ENCODE results near the gene PPP1R15A. TPM values are rescaled to one million over a fixed set of nuclear protein-coding genes. Genes with fewer than 3 reads are reported as not detected.
A peak's percentile ranks its signal among the peaks of the same experiment; 100 is the strongest.

PPP1R15A gene
- total RNA-seq, 4 donors from 2014 or later = 53.9 to 70.0 (median 60.9) TPM

DNA sequence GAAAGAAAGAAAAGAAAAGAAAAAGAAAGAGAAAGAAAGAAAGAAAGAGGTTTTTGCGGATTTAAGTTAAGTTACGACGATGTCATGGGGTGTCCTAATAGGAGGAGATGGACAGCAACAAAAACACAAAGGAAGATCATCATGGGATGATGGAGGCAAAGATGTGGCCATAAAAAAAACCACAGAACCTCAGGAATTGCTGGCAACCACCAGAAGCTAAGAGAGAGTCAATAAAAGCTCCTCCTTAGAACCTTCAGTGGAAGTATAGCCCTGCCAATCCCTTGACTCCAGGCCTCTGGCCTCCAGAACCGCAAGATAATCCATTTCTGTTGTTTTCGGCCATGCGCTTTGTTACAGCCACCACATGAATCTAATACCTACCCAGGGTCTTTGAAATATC, 15.3 kb upstream of the PPP1R15A start:
- no peak overlapping the region for H3K27ac ChIP-seq
- WGBS, 2 donors (ENCODE audit: low coverage in 1 of 2) = 85 to 96% methylated on average over 2 to 5 of the region's 6 CpGs
- peaks cover 0 to 36% of the 10 kb centered on the region in 2 donors for H3K36me3 ChIP-seq
- H3K9me3 ChIP-seq = no peaks in the 10 kb centered on the region
- H3K27me3 ChIP-seq = no peaks in the 10 kb centered on the region
- no peak overlapping the region for H3K4me3 ChIP-seq
- H3K4me1 ChIP-seq = no peaks in the 10 kb centered on the region
- TF ChIP-seq POLR2A (IDR thresholded peaks at IDR 0.05) (no peak), POLR2AphosphoS5 (IDR thresholded peaks at IDR 0.05) (no peak), EP300 (IDR thresholded peaks at IDR 0.05) (no peak)
- TF ChIP-seq, protein P1, sequence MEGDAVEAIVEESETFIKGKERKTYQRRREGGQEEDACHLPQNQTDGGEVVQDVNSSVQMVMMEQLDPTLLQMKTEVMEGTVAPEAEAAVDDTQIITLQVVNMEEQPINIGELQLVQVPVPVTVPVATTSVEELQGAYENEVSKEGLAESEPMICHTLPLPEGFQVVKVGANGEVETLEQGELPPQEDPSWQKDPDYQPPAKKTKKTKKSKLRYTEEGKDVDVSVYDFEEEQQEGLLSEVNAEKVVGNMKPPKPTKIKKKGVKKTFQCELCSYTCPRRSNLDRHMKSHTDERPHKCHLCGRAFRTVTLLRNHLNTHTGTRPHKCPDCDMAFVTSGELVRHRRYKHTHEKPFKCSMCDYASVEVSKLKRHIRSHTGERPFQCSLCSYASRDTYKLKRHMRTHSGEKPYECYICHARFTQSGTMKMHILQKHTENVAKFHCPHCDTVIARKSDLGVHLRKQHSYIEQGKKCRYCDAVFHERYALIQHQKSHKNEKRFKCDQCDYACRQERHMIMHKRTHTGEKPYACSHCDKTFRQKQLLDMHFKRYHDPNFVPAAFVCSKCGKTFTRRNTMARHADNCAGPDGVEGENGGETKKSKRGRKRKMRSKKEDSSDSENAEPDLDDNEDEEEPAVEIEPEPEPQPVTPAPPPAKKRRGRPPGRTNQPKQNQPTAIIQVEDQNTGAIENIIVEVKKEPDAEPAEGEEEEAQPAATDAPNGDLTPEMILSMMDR (IDR thresholded peaks at IDR 0.05) = no peak
- ATAC-seq = no peak

DNA sequence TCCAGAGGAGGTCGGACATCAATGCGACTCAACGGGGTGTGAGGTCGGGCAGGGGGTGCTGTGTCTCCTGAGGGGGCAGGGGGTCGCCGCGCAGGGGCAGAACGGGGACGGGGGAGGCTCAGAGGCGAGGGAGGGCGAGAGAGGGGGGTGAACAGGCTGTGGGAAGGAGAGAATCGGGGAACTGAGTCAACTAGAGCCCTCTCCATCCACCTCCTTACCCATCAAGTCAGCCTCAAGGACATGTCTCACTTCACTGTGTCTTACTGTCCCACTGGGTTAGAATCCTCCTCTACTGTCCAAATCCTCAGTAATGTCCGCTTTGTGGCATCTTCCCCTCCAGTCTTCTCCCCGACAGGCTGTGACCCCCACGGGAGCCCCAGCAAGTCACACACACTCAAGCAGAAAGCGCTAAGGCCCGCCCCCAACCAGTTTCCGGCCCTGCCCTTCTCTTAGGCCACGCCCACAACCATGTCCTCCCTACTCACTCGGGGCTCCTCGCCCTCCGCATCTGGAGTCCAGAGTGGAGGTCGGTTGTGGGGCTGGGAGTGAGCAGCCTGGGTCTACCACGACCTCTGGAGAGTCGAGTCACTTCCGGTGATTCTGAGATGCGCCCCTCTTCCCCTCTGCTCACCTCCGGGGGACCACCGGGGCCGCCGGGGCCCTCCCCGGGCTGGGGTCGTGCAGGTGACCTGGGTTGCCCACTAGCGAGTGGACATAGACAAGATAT, 13.1 kb upstream of the PPP1R15A start:
- H3K27ac ChIP-seq = no peak overlapping the region
- no peak overlapping the region for H3K4me3 ChIP-seq
- H3K27me3 ChIP-seq = no peaks in the 10 kb centered on the region
- H3K36me3 ChIP-seq = peaks cover 0 to 28% of the 10 kb centered on the region in 2 donors
- WGBS, 2 donors (ENCODE audit: low coverage in 1 of 2) = 30 to 49% methylated on average over 2 to 9 of the region's 34 CpGs
- TF ChIP-seq EP300 (IDR thresholded peaks at IDR 0.05) = no peak
- TF ChIP-seq POLR2AphosphoS5 (IDR thresholded peaks at IDR 0.05) = no peak
- TF ChIP-seq POLR2A (IDR thresholded peaks at IDR 0.05) = no peak
- TF ChIP-seq, protein P1 (IDR thresholded peaks at IDR 0.05) = no peak
- no peaks in the 10 kb centered on the region for H3K4me1 ChIP-seq
- H3K9me3 ChIP-seq = no peaks in the 10 kb centered on the region
- ATAC-seq = no peak

DNA sequence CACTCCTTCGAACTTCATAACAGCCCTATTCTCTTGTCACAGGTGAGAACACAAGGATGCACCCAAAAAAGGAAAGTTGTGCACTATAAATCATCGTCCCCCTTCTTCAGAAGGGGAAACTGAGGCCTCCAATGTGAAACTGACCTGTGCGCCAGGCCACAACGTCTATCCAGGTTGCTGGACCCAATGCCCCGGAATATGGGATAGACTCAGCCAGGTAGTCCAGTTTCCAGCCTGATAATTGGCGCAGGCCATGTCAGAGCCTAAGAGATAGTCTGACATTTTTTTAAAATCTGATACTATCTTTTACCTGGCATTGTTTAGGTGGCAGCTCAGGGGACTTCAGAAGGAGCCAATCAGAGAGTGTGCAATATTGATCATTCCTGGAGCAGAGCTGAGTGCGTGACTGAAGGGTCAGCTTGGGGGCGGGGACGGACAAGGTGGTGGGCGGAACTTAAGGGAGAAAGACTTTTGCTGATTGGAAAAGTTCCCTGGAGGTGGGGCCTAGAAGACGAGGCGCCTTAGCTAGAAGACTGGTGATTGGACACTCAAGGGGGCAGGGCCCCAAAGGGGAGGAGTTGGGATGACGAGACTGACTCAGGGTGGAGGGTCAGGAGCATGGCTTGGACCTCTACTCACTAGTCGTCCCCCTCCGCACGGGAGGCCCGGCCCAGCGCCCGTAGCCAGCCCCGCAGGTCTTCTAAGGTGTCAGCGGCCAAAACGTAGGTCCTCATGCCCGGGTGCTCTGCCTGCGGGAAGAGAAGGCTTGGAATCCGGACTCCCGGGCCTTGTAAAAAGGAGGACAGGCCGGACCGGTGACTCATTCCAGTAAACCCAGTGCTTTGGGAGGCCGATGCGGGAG, 12.3 kb upstream of the PPP1R15A start:
- H3K4me3 ChIP-seq = no peak overlapping the region
- no peaks in the 10 kb centered on the region for H3K27me3 ChIP-seq
- peaks cover 0 to 36% of the 10 kb centered on the region in 2 donors for H3K36me3 ChIP-seq
- WGBS, 2 donors (ENCODE audit: low coverage in 1 of 2) = 84 to 89% methylated on average over 6 to 20 of the region's 30 CpGs
- no peak overlapping the region for H3K27ac ChIP-seq
- H3K9me3 ChIP-seq = no peaks in the 10 kb centered on the region
- TF ChIP-seq EP300 (IDR thresholded peaks at IDR 0.05) (no peak), POLR2AphosphoS5 (IDR thresholded peaks at IDR 0.05) (no peak), POLR2A (IDR thresholded peaks at IDR 0.05) (no peak)
- TF ChIP-seq, protein P1 (IDR thresholded peaks at IDR 0.05) = no peak
- no peaks in the 10 kb centered on the region for H3K4me1 ChIP-seq
- peak; percentile 34 for ATAC-seq

GRCh38 chr19:48861313-48861712, 10.9 kb upstream of the PPP1R15A start:
- Histone ChIP-seq H3K4me3 (no peak overlapping the region), H3K36me3 (peaks cover 0 to 41% of the 10 kb centered on the region in 2 donors), H3K27me3 (no peaks in the 10 kb centered on the region), H3K27ac (no peak overlapping the region), H3K4me1 (peaks cover 0 to 2% (median 0%) of the 10 kb centered on the region in 3 donors), H3K9me3 (no peaks in the 10 kb centered on the region)
- 74 to 79% methylated on average over 2 to 6 of the region's 18 CpGs for WGBS, 2 donors (ENCODE audit: low coverage in 1 of 2)
- ATAC-seq = no peak
- TF ChIP-seq POLR2A (IDR thresholded peaks at IDR 0.05) (no peak), POLR2AphosphoS5 (IDR thresholded peaks at IDR 0.05) (no peak), EP300 (IDR thresholded peaks at IDR 0.05) (no peak)
- TF ChIP-seq, protein P1 (IDR thresholded peaks at IDR 0.05) = no peak

Measured in gastroesophageal sphincter (tissue), 4 donors.